HL-60 (cell line): ENCODE measurements around the gene MAP3K7.

Source experiments
- DNase-seq, 2 experiments: peaks; one replicate each; pipeline ENCODE4 v3.0.0-alpha.2; 2010 to 2020; ENCODE audit warnings: low read depth in 1 of 2, low spot score in 1 of 2
- H3K27ac ChIP-seq: fragments of 250-450 bp; sonication (Bioruptor Pico); replicated peaks from 2 replicates; pipeline ENCODE4 v1.5.1; 2020; ENCODE audit warnings: mild to moderate bottlenecking, moderate library complexity
- H3K27me3 ChIP-seq: fragments of 250-450 bp; sonication (Bioruptor Pico); 2 replicates; pipeline ENCODE4 v1.5.1; 2021; ENCODE audit warnings: mild to moderate bottlenecking, moderate library complexity; ENCODE audit not compliant: insufficient read depth, poor library complexity, severe bottlenecking
- H3K4me3 ChIP-seq: replicated peaks from 2 replicates; pipeline ENCODE4 v1.5.1; 2011; ENCODE audit warnings: mild to moderate bottlenecking, control low read depth, low read length; ENCODE audit not compliant: insufficient read depth
- GABPA ChIP-seq: IDR thresholded peaks from 2 replicates; pipeline ENCODE4 v1.6.1; 2012; ENCODE audit warnings: low read depth
- POLR2AphosphoS5 ChIP-seq: IDR thresholded peaks from 2 replicates; pipeline ENCODE4 v1.6.1; 2012; ENCODE audit warnings: low read depth
- SPI1 ChIP-seq: IDR thresholded peaks from 2 replicates; pipeline ENCODE4 v1.6.1; 2012; ENCODE audit warnings: low read depth, mild to moderate bottlenecking, borderline replicate concordance
- TF ChIP-seq, protein P1 (sequence below): IDR thresholded peaks from one replicate; pipeline ENCODE4 v1.5.1; 2011; ENCODE audit warnings: low read length, control low read depth, inconsistent platforms; ENCODE audit not compliant: insufficient read depth
- TF ChIP-seq, protein P2 (sequence below): IDR thresholded peaks from 2 replicates; pipeline ENCODE4 v1.6.1; 2012; ENCODE audit warnings: low read depth; ENCODE audit not compliant: insufficient replicate concordance

MAP3K7 gene

DNA sequence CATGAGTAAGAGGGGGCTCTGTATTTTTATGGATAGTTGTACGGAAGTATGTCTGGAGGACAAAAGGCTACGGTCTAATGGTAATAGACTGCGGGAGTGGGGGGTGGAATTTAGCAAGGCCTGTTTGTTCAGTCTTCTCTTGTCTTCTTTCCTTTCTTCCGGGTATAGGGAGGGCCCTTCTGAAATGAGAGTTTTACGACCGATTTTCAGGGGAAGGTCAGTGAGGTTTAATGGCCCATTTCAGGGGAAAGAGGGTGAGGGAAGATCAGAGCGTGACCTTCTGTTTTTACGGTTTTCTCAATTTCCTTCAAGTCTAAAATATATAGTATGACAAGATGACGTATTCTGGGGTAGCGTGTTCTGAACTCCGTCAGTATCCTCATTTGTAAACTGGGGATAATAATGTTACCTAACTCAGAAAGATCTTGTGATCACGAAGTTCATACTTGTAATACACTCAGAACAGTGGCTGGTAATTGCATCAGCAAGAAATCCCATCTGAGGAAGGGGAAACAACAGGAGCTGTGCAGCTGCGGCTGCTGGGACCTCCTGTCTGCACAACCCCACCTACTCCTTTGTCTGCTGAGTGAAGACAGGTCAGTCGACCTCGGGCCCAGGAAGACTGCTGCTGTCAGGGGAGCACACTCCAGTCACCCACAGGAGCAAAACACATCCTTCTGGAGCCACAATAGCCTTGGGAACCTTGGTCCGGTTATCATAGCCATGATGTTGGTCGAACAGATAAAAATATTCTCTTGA, 90.4 kb downstream of the MAP3K7 start:
- TF ChIP-seq POLR2AphosphoS5: no peak
- TF ChIP-seq, protein P1, sequence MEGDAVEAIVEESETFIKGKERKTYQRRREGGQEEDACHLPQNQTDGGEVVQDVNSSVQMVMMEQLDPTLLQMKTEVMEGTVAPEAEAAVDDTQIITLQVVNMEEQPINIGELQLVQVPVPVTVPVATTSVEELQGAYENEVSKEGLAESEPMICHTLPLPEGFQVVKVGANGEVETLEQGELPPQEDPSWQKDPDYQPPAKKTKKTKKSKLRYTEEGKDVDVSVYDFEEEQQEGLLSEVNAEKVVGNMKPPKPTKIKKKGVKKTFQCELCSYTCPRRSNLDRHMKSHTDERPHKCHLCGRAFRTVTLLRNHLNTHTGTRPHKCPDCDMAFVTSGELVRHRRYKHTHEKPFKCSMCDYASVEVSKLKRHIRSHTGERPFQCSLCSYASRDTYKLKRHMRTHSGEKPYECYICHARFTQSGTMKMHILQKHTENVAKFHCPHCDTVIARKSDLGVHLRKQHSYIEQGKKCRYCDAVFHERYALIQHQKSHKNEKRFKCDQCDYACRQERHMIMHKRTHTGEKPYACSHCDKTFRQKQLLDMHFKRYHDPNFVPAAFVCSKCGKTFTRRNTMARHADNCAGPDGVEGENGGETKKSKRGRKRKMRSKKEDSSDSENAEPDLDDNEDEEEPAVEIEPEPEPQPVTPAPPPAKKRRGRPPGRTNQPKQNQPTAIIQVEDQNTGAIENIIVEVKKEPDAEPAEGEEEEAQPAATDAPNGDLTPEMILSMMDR: no peak
- TF ChIP-seq SPI1: no peak
- TF ChIP-seq GABPA: no peak
- TF ChIP-seq, protein P2, sequence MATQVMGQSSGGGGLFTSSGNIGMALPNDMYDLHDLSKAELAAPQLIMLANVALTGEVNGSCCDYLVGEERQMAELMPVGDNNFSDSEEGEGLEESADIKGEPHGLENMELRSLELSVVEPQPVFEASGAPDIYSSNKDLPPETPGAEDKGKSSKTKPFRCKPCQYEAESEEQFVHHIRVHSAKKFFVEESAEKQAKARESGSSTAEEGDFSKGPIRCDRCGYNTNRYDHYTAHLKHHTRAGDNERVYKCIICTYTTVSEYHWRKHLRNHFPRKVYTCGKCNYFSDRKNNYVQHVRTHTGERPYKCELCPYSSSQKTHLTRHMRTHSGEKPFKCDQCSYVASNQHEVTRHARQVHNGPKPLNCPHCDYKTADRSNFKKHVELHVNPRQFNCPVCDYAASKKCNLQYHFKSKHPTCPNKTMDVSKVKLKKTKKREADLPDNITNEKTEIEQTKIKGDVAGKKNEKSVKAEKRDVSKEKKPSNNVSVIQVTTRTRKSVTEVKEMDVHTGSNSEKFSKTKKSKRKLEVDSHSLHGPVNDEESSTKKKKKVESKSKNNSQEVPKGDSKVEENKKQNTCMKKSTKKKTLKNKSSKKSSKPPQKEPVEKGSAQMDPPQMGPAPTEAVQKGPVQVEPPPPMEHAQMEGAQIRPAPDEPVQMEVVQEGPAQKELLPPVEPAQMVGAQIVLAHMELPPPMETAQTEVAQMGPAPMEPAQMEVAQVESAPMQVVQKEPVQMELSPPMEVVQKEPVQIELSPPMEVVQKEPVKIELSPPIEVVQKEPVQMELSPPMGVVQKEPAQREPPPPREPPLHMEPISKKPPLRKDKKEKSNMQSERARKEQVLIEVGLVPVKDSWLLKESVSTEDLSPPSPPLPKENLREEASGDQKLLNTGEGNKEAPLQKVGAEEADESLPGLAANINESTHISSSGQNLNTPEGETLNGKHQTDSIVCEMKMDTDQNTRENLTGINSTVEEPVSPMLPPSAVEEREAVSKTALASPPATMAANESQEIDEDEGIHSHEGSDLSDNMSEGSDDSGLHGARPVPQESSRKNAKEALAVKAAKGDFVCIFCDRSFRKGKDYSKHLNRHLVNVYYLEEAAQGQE: no peak
- Histone ChIP-seq H3K27ac (no peak overlapping the region), H3K27me3 (no peaks in the 10 kb centered on the region), H3K4me3 (no peak overlapping the region)
- no peak for DNase-seq

DNA sequence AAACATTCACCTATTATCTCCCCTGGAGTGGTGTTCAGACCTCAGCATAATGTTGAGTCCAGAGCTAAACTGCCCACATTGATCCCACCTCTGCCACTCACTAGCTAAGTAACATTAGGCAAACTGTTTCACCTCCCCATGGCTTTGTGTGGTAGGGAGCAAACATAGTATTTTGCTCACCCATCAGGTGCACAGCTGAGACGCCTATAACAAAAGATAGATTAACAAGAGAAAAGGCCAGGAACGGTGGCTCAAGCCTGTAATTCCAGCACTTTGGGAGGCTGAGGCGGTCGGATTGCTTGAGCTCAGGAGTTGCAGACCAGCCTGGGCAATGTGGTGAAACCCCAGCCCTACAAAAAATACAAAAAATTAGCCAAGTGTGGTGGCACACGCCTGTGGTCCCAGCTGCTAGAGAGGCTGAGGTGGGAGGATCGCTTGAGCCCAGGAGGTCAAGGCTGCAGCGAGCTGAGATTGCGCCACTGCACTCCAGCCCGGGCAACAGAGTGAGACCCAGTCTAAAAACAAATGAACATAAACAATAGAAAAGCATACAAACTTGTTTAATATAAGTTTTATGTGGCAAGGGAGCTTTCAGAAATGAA, 91.6 kb downstream of the MAP3K7 start:
- TF ChIP-seq POLR2AphosphoS5: no peak
- TF ChIP-seq, protein P1: no peak
- TF ChIP-seq, protein P2: no peak
- no peak overlapping the region for H3K4me3 ChIP-seq
- H3K27me3 ChIP-seq: no peaks in the 10 kb centered on the region
- no peak overlapping the region for H3K27ac ChIP-seq
- no peak for DNase-seq

DNA sequence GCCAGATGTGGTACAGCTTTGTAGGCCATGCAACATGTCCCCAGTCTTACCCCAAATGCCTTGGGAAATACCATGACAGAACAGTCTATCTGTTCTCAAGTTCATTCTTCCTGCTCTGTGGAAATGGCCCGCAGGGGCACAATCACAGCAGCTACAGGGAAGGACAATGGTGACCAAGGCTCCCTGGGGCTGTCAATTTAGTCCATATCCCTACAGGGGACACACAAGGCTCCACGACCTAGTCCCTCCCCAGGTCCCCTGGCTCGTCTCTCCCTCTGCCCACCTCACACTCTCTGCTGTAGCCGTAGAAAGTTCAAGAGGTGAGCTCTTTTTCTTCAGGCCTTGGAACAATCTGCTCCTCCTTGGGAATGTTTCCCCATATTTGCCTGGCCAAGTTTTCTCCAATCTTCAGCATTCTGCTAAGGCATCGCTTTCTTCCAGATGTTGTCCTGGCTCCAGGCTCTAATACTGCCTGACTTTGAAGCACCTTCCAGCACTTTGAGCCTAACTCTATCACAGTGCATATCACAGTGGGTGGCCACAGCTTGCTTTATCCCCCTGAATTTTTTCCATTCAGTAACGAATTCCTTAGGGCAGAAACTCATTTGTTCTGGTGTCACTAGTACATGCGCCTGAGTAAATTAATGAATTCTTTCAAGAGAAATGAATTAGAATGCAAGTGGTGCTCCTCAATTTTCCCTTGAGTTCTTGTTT, 92.6 kb downstream of the MAP3K7 start:
- TF ChIP-seq, protein P2: no peak
- TF ChIP-seq POLR2AphosphoS5: no peak
- TF ChIP-seq, protein P1: no peak
- no peak for TF ChIP-seq SPI1
- no peak for TF ChIP-seq GABPA
- H3K27ac ChIP-seq: no peak overlapping the region
- DNase-seq: no peak

More for the DNA sequence above, 92.6 kb downstream of the MAP3K7 start:
- Histone ChIP-seq H3K27me3 (no peaks in the 10 kb centered on the region), H3K4me3 (no peak overlapping the region)
